A172 (cell line): Measurements from ENCODE around the gene CSF3. TPM values are rescaled to one million over a fixed set of nuclear protein-coding genes. Genes with fewer than 3 reads are reported as not detected.
A peak's percentile ranks its signal among the peaks of the same experiment; 100 is the strongest.

Experiments used
- DNase-seq: peaks from one replicate; pipeline ENCODE4 v3.0.0-alpha.2; 2015; ENCODE audit warnings: low spot score
- total RNA-seq: library from RNA; depleted of rRNA; stranded (reverse); fragments of >200 nt; shearing (Covaris generic); gene quantifications from 2 replicates; pipeline ENCODE4 v1.2.3, GENCODE V29; 2014

The CSF3 gene
- total RNA-seq, 1 experiment from 2014 or later = not detected

DNA sequence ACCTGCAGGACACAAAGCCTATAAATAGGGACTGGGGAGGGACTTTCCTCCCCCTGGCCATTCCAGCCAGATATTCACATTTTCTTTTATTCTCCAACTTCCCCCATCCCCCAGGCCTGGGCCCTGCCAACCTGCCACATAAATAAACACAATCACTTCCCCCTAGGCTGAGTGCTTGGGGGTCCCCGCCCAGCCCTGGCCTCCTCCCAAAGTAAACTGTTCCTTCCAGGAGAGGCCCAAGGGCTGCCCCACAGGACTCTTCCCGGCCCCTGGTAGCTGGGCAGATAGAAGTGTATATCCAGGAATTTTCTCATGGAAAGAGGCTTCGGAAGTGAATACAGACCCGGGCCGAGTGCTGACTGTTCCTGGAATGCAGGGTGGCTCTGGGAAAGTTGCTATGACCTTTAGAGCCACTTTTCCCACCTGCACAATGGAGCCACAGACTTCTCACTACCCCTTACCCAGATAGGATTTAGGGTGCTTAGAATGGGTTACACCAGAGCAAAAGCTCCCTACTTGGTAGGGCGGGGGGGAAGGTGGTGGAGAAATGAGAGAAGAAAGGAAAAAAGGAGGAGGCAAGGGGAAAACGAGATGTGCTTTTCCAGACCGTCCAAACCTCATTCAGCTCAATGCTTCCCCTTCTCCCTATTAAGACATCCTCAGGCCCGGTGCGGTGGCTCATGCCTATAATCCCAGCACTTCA lies 8.5 kb downstream of the CSF3 start:
- peak; percentile 58 for DNase-seq

DNA sequence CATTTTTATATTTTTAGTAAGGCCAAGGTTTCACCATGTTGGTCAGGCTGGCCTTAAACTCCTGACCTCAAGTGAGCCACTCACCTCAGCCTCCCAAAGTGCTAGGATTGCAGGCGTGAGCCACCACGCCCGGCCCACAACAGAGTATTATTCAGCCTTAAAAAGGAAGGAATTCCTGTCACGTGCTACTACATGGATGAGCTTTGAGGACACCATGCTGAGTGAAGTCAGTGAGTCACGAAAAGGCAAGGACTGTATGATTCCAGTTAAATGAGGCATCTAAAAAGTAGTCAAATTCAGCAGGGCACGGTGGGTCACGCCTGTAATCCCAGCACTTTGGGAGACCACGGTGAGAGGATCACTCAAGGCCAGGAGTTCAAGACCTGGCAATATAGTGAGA lies 9.7 kb downstream of the CSF3 start:
- DNase-seq = peak; percentile 55

DNA sequence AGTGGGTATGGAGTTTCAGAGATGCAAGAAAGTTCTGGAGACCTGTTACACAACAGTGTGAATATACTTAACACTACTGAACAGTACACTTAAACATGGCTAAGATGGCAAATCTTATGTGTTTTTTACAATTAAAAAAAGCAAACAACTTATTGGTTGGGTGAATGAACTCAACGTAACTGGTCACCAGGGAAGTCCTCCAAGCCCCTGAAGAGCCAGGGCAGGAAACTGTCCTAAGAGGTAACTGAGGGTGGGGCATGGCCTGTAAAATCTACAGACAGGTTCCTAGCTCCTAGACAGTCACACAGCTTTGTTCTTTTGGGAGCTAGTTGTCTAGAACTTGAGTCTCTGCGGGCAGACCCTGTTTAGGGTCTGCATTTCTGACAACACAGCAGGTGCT lies 10.3 kb downstream of the CSF3 start:
- no peak for DNase-seq

DNA sequence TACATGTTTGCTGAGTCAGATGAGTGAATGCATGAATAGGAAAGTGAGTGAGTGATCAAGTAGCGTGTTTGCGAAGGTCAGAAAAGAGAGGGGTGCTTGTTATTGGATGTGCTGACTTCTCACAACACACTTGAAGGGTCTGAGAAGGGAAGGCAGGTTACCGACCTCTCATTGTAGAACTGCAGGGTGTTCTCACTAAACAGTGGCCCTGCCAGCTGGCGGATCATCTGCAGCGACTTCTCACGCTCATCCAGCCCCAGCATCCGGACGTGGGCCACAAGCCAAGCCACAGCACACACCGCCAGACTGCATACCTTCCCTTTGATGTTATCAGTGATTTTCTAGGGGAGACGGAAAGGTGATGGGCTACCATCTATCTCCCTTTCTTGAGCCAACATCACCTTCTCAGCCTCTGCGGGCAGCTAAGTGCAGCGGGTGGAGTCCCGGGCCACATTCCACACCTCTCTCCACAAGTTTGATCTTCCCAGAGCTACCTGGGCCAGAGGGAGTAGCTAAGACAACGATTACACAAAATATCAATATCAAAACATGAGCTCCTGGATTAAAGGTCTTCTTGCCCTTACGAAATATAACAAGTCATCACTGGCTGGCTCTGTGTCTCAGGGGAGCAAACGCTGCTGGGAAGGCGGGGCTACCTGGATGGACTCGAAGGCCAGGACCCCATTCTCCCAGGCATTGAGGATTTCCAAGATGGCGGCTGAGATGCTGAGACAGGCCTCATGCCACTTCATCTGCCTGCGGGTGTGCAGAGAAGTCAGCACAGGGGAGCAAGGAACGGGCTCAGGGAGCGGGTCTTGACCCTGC lies 11.0 kb downstream of the CSF3 start:
- DNase-seq = peak; percentile 52

DNA sequence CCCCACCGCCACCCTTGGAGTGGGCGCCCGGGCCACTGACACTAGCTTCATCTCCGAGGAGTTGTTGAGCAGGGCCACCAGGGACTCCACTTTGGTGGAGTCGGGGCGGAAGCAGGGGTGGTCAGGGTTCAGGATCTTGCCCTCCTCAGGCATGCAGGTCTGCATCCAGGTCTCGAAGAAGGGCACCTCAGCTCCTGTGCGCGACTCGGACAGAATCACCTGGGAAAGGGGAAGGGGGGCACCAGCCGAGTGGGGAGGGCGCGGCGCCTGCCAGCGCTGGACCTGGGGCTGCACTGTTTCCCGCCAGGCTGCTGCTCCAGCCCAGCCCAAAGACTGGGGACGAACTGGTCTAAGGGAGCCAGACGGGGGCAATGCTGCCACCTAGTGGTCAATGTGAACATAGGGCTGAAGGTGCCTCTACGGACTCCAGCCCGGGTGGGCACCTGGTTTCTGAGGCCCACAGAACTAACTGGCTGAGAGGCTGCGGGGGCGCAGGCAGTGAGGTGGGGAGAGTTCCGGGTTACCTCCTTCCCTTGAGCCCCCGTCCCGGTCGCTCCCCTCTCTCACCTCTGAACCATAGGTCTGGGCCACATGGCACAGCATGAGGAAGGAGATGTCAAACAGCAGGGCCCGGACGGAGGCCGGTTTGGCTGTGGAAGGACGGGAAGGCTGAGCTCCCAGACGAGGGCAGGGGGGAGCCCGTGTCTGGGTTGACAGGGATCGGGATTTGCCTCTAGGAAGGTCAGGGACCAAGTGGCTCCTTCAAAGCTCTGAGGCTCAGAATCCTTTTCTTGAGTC lies 11.8 kb downstream of the CSF3 start:
- peak; percentile 85 for DNase-seq

DNA sequence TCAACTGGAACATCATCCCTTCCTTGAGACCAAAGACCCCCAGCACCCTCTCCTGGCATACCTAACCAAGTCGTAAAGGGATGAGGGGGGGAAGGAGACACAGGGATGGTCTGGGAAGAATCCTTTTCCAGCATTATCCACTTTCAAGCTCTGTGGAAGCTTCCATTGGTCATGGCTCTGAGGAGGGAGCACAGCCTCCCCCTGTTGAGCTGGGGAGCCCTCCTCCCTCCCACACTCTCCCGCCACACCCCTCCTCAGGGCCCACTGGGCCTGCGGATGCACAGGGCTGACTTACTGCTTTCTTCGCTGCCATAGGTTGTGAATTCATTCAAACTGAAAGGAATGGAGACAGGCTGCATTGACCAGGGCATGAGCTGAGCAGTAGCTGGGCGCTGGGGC lies 12.4 kb downstream of the CSF3 start:
- no peak for DNase-seq

DNA sequence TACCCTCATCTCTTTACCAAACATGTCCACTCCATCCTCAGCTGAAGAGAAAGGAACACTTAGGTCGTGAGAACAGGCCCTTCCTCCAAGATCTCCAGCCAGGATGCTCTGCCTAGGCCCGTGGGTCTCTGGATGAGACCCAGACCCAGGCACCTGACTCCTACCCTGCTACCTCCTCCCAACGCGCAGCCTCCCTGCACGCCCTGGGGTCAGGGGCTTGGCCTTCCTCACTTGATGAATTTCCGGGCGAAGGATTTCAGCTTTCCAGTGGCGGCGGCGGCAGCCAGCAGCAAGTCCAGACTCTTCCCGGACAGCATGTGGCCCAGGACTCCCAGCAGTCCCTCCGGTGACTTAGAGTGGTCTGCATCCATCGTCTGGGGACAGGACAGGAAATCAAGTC lies 13.4 kb downstream of the CSF3 start:
- no peak for DNase-seq

DNA sequence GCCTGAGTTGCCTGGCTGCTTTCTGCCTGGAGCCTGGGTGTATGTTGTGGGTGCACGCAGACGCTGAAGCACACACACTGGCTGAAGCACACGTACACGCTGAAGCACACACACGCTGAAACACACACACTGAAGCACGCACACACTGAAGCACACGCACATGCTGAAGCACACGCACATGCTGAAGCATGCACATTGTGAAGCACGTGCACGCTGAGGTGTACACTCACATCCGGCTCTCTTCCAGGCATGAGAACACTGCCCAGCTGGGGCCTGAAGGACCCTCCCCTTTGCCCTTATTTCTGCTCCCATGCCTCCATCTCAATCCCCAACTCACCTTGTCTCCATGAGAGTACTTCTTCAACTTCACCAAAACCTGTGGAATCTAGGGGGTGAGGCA lies 16.5 kb downstream of the CSF3 start:
- no peak for DNase-seq

DNA sequence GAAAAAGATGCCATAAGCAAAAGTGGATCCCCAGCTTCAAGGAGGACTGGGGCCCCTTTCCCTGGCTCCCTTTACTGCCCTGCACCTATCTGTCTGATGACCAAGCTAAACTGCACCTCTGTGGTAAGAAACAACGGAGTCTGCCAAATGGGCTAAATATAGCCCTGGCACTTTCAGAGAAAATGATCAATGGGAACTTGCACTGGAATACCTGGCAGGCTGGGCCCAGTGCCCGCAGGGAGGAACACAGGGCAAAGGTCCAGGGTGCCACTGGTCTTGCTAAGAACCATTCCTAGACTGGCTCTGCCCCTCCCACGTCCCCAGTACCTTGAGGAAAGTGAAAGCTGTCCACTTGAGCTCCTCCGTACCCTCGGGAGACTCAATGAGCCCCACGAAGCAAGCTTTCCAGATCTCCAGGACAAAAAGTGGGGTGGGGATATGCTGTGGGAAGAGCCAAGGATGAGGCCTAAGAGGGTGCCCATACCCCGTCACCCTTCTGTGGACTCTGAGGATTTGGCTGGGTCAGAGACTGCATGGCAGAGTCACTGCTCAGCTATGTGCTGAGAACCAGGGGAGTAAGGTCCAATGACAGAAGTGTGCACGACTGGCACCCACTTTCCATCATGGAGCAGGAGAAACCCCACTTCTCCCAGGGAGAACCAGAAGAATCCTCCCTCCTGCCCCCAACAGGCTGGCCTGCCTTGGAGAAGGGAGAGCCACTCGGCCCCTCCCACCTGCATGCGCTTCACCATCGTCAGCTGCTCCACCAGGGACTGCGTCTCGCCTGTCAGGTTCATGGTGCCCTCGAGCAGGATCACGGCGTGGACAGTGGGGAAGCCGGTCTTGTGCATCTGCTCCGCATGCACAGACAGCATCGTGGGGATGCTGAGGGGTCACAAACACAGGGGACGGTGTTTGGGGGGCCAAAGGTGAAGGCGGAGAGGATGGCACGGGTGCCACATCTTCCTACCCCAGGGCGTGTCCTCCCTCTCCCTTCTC lies 17.4 kb downstream of the CSF3 start:
- no peak for DNase-seq

DNA sequence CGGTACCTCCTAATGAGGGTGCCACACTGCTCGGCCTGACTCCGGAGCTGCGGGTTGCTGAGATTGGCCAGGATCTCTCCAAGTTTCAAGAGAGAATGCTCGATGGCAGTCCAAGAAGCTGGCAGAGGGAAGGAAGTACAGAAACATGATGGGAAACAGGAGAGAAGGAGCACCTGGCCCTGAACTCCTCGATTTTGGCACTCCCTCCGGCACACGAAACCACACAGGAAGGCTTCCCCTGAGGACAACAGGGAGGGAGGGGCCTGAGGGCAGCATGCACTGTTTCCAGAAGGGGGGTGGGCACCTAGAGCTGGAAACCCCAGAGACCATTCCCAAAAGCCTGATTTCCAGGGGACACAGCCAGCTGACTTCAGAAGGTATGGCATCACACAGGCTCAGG lies 18.1 kb downstream of the CSF3 start:
- no peak for DNase-seq

DNA sequence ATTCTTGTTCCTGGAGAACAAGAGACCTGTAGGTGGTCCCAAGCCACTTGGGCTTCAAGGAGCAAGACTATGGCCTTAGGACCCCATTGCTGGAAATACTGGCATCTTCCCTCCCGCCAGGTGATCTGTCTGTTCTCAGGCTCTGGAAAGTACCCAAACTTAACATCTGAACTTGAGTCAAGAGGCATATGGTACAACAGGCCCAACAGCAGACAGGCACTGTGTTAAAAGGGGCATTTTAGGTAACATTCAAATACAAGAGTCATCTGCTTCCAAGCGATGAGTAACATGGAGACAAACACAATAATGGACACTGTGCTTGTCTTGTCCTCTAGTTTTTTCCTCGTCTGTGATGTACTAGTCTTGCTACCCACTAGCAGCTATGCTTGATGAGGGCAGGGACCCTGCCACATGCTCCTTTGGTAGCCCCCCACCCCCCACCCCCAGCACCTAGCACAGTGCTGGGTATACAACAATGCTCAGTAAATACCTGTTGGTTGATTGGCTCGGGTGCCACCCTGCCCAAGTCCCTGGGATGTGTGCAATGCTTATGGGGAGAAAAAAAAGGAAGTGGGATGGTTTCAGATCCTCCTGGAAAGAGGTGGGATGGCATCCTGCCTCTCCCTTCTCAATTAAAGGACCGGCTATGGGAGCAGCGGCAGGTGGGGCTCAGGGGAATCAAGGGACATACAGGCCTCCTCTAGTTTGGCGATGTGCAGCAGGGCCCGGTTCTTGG lies 19.4 kb downstream of the CSF3 start:
- DNase-seq = no peak

DNA sequence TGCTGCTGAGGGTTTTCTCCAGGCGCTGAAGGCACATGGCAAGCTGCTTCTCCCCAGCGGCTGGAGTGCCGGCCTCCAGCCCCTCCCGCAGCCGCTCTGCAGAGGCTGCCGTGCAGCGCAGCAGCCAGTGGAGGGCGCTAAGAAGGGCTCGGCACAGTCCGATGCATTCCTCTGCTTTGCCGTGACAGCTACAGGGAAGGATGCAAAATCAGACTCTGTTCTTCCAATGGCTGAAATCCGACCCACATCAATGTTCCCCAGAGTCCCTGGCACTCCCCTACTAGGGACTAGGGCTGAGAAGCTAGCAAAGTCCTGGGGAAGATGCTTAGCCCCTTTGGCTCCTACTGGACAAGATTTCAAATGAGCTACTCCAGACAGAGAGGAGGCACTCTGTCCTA lies 19.9 kb downstream of the CSF3 start:
- DNase-seq = no peak

DNA sequence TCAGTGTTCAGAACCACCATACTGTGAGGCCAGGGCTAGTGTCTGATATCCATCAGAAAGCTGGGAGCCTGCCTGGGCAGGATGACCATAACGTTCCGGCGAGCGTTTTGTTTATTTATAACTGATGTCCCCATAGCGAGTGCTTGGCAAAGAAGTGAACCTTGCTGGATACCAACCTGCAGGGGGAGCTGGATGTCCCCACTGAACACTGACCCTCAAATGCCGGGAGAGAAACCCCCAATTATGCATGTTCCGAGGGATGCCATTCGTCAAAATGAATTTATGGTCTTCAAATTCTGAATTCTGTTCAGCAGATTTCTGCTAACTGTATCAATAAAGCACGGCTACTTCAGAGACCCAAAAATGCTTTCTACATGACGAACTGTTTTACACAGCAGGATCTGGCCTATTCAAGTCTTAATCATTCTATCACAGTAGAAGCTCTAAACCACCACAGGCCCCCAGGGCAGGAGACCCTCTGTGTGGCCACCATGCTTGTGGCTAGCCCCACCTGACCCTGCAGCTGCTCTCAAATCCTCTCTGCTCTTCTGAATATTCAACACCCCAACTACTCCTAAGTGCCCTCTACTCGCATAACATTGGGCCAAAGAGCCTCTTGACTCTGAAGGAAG lies 23.8 kb downstream of the CSF3 start:
- DNase-seq = peak; percentile 66

DNA sequence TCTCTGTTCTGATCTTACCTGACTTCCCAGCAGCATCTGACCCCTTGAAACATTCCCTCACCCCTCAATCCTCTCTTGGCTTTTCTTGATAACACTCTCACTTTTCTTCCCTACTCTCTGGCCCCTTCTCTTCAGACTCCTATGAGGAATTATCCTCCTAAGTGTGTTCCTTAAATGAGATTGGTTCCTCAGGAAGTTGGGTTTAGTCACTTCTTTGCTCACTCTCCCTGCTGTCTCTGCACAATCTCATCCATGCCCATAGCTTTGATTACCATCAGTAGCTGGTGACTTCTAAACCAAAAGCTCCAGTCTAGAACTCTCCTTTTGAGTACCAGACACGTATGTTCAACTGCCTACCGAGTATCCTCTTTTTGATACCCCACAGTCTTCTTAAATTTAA lies 26.0 kb downstream of the CSF3 start:
- no peak for DNase-seq

DNA sequence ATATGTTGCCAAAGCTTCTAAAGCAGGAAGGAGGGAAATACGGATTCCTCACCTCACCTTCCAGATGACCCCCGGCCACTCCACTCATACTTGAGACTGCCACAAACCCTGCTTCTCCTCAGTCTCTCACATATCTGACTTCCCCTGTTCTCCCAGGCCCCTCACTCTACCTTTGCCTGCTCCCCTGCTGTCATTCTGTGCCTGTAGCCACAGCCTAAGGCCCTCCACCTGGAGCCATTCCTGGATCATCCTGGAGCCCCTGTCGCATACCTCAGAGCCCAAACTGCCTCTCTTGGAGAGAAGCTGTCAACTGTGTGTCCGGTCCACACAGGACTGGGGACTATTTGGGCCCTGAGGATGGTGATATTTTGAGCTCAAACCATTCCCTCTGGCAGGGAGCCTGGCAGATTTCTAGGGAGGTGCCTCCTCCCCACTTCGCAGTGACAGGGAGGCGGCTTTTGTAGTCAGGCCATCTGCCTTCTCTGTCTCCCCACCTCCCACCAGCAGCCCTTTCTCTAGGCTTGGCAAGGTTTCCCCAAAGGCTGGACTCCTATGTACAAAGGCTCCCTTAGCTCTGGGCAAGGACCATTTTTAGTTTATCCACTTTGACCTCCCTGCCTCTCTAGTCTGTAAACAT lies 41.3 kb downstream of the CSF3 start:
- no peak for DNase-seq

DNA sequence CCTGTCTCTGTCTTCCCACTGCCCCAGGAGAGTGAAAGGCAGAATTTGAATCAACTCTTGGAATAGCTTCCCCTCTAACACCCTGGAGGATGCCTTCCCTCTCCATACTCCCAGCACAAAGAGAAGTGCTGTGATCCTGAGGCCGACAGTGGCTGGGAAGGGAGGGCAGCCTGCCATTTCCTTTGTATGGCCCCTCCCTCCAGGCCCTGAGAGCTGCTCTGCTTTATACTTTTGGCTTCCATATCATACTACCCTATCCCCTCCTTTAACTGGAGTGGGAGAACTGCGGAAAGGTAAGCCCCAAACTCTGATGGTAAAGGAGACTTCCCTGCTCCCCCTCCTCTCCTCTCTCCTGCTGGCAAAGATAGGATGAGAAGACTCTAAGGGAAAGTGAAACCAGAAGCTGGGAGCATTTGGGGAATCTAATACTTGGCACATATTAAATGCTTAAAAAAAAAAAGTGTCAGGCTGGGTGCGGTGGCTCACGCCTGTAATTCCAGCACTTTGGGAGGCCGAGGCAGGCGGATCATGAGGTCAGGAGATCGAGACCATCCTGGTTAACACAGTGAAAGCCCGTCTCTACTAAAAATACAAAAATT lies 43.0 kb downstream of the CSF3 start:
- DNase-seq = no peak

DNA sequence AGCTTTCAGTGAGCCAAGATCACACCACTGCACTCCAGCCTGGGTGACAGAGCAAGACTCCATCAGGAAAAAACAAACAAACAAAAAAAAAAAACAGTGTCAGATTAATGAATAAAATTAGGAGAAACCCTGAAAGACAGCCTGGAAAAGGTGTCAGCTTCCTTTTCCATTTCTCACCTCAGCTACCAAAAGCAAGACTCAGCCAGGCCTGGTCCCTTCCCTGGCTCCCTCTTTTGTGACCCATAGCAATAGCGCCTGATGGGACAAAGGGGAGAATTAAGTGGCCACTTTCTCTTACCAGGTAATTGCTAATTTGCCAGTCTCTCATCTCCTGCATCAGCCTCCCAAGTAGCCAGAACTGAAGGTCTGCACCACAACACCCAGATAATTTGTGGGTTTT lies 43.6 kb downstream of the CSF3 start:
- no peak for DNase-seq

DNA sequence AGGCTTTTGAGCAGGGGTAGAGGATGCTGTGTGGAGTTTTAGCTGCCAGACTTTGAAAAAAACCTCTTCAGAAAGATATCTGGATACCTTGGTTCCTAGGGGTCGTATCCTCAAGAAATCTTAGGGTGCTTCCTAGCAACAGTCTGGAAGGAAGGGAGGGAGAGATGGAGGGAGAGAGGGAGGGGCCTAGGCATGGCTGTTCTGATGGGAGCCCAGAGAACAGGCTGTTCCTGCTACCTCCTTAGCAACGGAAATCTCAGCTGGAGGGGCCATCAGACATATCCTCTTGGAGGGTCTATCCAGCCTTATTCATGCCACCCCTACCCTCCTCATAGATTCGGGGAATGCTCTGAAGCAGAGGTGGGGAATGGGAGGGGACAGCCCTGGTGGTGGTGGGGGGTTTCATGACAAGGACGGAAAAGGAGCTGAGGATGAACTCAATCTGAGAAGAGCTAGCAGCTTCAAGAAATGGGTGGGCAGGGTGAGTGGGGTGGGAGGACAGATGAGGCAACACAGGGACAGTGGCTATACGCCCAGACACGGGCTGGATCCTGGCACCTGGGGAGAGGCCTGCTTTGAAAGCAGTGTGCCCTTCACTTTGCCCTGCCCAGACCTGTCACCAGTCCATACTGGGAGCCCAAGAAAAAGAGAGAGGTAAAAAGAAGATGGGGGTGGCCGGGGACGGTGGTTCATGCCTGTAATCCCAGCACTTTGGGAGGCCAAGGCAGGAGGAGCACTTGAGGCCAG lies 44.7 kb downstream of the CSF3 start:
- no peak for DNase-seq
